ENCODE measurements around the gene SIGLEC7.

Gene SIGLEC7

DNA sequence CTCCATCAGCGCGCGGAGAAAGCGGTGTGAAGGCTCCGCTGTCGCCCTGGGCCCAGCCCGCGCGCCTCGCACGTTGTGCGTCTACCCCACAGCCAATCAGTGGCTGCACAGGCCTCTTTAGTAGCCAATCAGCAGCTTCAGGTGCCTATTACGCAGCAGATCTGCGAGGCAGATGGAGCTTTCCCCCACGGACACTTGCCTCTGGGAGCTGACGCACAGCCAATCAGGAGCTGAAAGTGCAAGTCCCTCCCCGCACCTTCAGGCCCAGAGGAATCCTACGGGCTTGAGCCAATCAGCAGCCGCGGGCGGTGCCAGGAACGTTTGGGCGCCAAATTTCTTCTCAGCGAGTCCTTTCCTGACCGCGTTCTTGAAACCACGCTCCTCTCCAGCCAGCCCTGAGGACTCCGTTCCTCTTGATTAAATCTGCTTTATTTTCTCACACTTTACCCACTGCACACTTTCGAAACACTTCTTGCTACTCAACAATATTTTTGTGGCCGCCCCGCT, 39.9 kb downstream of the SIGLEC7 start:
- H3K36me3 ChIP-seq (ENCODE audit: control insufficient read depth in 2 of 2, insufficient read depth in 1 of 2, low read length in 2 of 2) = no peaks in the 10 kb centered on the region
- H3K9me3 ChIP-seq (ENCODE audit: control insufficient read depth, insufficient read depth, low read depth, low read length) = no peaks in the 10 kb centered on the region
- TF ChIP-seq SP3 (tag by site-specific recombination; IDR thresholded peaks at IDR 0.05) (no peak), ZNF433 (tag by site-specific recombination; IDR thresholded peaks at IDR 0.05; ENCODE audit: low read depth) (no peak), ZNF423 (tag by site-specific recombination; IDR thresholded peaks at IDR 0.05) (no peak), ZNF701 (tag by site-specific recombination; IDR thresholded peaks at IDR 0.05) (no peak)
- TF ChIP-seq, protein P1, sequence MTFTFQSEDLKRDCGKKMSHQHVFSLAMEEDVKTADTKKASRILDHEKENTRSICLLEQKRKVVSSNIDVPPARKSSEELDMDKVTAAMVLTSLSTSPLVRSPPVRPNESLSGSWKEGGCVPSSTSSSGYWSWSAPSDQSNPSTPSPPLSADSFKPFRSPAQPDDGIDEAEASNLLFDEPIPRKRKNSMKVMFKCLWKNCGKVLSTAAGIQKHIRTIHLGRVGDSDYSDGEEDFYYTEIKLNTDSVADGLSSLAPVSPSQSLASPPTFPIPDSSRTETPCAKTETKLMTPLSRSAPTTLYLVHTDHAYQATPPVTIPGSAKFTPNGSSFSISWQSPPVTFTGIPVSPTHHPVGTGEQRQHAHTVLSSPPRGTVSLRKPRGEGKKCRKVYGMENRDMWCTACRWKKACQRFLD (tag by site-specific recombination; IDR thresholded peaks at IDR 0.05) = no peak
- TF ChIP-seq, protein P2, sequence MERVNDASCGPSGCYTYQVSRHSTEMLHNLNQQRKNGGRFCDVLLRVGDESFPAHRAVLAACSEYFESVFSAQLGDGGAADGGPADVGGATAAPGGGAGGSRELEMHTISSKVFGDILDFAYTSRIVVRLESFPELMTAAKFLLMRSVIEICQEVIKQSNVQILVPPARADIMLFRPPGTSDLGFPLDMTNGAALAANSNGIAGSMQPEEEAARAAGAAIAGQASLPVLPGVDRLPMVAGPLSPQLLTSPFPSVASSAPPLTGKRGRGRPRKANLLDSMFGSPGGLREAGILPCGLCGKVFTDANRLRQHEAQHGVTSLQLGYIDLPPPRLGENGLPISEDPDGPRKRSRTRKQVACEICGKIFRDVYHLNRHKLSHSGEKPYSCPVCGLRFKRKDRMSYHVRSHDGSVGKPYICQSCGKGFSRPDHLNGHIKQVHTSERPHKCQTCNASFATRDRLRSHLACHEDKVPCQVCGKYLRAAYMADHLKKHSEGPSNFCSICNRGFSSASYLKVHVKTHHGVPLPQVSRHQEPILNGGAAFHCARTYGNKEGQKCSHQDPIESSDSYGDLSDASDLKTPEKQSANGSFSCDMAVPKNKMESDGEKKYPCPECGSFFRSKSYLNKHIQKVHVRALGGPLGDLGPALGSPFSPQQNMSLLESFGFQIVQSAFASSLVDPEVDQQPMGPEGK (tag by site-specific recombination; IDR thresholded peaks at IDR 0.05) = no peak
- TF ChIP-seq, protein P3, sequence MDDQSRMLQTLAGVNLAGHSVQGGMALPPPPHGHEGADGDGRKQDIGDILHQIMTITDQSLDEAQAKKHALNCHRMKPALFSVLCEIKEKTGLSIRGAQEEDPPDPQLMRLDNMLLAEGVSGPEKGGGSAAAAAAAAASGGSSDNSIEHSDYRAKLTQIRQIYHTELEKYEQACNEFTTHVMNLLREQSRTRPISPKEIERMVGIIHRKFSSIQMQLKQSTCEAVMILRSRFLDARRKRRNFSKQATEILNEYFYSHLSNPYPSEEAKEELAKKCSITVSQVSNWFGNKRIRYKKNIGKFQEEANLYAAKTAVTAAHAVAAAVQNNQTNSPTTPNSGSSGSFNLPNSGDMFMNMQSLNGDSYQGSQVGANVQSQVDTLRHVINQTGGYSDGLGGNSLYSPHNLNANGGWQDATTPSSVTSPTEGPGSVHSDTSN (CRISPR knock-in tag; IDR thresholded peaks at IDR 0.05) = no peak
- TF ChIP-seq, protein P4, sequence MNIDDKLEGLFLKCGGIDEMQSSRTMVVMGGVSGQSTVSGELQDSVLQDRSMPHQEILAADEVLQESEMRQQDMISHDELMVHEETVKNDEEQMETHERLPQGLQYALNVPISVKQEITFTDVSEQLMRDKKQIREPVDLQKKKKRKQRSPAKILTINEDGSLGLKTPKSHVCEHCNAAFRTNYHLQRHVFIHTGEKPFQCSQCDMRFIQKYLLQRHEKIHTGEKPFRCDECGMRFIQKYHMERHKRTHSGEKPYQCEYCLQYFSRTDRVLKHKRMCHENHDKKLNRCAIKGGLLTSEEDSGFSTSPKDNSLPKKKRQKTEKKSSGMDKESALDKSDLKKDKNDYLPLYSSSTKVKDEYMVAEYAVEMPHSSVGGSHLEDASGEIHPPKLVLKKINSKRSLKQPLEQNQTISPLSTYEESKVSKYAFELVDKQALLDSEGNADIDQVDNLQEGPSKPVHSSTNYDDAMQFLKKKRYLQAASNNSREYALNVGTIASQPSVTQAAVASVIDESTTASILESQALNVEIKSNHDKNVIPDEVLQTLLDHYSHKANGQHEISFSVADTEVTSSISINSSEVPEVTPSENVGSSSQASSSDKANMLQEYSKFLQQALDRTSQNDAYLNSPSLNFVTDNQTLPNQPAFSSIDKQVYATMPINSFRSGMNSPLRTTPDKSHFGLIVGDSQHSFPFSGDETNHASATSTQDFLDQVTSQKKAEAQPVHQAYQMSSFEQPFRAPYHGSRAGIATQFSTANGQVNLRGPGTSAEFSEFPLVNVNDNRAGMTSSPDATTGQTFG (tag by site-specific recombination; IDR thresholded peaks at IDR 0.05; ENCODE audit: borderline replicate concordance) = no peak
- CTCF ChIA-PET = no interaction called here
- H3K27ac ChIP-seq (ENCODE audit: extremely low read depth, low read depth, low read length) = no peak overlapping the region
- H3K4me1 ChIP-seq (ENCODE audit: control insufficient read depth, insufficient read depth, low read length) = no peaks in the 10 kb centered on the region
- no peak overlapping the region for H3K4me3 ChIP-seq (ENCODE audit: low read depth, low read length)
- POLR2A ChIA-PET = no interaction called here

DNA sequence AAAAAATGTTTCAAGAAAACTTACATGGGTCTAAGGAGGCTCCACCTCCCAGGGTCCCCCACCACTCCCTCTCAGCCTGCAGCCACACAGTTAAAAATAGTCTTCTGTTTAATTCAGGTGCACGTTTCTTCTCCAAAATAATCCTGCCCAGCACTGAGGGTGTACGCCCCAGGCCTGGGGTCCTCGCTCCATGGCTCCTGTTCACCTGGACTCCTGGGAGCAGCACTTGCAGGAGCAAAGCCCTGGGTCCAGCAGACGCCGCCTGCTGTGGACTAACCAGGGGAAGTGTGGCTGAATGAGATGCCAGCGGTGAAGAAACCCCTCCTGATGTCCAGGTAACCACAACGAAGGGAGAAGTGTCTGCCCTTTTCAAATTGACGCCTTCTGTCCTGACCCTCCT, 41.5 kb downstream of the SIGLEC7 start:
- Histone ChIP-seq H3K36me3 (ENCODE audit: control insufficient read depth in 2 of 2, insufficient read depth in 1 of 2, low read length in 2 of 2) (no peaks in the 10 kb centered on the region), H3K9me3 (ENCODE audit: control insufficient read depth, insufficient read depth, low read depth, low read length) (no peaks in the 10 kb centered on the region), H3K4me1 (ENCODE audit: control insufficient read depth, insufficient read depth, low read length) (no peaks in the 10 kb centered on the region), H3K27ac (ENCODE audit: extremely low read depth, low read depth, low read length) (no peak overlapping the region), H3K4me3 (ENCODE audit: low read depth, low read length) (no peak overlapping the region)
- CTCF ChIA-PET = no interaction called here
- POLR2A ChIA-PET = no interaction called here
- no peak for TF ChIP-seq ZNF248 (tag by site-specific recombination; IDR thresholded peaks at IDR 0.05)
- TF ChIP-seq, protein P5, sequence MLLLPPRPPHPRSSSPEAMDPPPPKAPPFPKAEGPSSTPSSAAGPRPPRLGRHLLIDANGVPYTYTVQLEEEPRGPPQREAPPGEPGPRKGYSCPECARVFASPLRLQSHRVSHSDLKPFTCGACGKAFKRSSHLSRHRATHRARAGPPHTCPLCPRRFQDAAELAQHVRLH (tag by site-specific recombination; IDR thresholded peaks at IDR 0.05) = no peak

DNA sequence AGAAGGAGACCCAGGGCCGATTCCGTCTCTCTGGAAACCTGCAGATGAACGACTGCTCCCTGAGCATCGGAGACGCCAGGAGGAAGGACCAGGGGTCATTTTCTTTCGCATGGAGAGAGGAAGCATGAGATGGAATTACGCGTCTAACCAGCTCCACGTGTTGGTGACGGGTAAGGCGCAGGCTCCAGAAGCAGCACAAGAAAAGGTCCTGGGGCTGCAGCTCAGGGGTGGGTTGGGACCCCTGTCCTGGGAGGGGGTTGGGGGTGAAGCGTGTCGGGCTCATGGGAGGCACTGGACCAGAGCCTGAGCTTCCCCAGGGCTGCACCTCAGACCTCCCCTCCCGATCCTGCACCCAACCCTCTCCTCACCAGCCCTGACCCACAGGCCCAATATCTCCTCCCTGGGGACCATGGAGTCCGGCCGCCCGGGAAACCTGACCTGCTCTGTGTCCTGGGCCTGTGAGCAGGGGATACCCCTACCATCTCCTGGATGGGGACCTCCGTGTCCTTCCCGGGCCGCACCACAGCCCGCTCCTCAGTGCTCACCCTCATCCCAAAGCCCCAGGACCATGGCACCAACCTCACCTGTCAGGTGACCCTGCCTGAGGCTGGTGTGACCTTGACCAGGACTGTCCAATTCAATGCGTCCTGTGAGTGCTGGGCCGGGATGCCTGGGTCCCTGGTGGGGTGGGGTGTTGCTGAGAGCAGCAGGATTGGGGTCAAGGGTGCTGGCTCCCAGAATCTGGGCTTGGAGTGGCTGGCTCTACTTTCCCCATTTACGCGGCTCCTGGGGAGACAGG, 43.2 kb downstream of the SIGLEC7 start:
- H3K36me3 ChIP-seq (ENCODE audit: control insufficient read depth in 2 of 2, insufficient read depth in 1 of 2, low read length in 2 of 2) = no peaks in the 10 kb centered on the region
- no peak overlapping the region for H3K4me3 ChIP-seq (ENCODE audit: low read depth, low read length)
- no peaks in the 10 kb centered on the region for H3K9me3 ChIP-seq (ENCODE audit: control insufficient read depth, insufficient read depth, low read depth, low read length)
- CTCF ChIA-PET = interaction anchor here (0.7 kb wide), 1 partner anchor 91 kb away, joined by 3 read pairs; no protein-coding TSS in a partner anchor
- H3K4me1 ChIP-seq (ENCODE audit: control insufficient read depth, insufficient read depth, low read length) = no peaks in the 10 kb centered on the region
- POLR2A ChIA-PET = no interaction called here
- H3K27ac ChIP-seq (ENCODE audit: extremely low read depth, low read depth, low read length) = no peak overlapping the region
- no peak for TF ChIP-seq ZNF292 (tag by site-specific recombination; IDR thresholded peaks at IDR 0.05; ENCODE audit: borderline replicate concordance, low read depth)
- TF ChIP-seq ZNF501 (tag by site-specific recombination; IDR thresholded peaks at IDR 0.05) = no peak
- TF ChIP-seq, protein P6, sequence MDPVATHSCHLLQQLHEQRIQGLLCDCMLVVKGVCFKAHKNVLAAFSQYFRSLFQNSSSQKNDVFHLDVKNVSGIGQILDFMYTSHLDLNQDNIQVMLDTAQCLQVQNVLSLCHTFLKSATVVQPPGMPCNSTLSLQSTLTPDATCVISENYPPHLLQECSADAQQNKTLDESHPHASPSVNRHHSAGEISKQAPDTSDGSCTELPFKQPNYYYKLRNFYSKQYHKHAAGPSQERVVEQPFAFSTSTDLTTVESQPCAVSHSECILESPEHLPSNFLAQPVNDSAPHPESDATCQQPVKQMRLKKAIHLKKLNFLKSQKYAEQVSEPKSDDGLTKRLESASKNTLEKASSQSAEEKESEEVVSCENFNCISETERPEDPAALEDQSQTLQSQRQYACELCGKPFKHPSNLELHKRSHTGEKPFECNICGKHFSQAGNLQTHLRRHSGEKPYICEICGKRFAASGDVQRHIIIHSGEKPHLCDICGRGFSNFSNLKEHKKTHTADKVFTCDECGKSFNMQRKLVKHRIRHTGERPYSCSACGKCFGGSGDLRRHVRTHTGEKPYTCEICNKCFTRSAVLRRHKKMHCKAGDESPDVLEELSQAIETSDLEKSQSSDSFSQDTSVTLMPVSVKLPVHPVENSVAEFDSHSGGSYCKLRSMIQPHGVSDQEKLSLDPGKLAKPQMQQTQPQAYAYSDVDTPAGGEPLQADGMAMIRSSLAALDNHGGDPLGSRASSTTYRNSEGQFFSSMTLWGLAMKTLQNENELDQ (tag by site-specific recombination; IDR thresholded peaks at IDR 0.05; ENCODE audit: low read depth) = no peak
- no peak for TF ChIP-seq ZNF830 (tag by site-specific recombination; IDR thresholded peaks at IDR 0.05; ENCODE audit: low read depth)
- TF ChIP-seq, protein P2 (tag by site-specific recombination; IDR thresholded peaks at IDR 0.05) = no peak
- no peak for TF ChIP-seq SCRT1 (tag by site-specific recombination; IDR thresholded peaks at IDR 0.05; ENCODE audit: borderline replicate concordance)
- TF ChIP-seq ZNF544 (tag by site-specific recombination; IDR thresholded peaks at IDR 0.05) = no peak
- TF ChIP-seq SP7 (tag by site-specific recombination; IDR thresholded peaks at IDR 0.05) = no peak

Data from HEK293 (cell line).